GM12872 (cell line): Measurements from ENCODE around the gene SPTY2D1.

Source experiments
- TF ChIP-seq, protein P1 (sequence below): IDR thresholded peaks from 3 replicates; pipeline ENCODE4 v1.5.1; 2011; ENCODE audit warnings: low read depth, mild to moderate bottlenecking, low read length, moderate library complexity; ENCODE audit not compliant: insufficient read depth

SPTY2D1 gene

DNA sequence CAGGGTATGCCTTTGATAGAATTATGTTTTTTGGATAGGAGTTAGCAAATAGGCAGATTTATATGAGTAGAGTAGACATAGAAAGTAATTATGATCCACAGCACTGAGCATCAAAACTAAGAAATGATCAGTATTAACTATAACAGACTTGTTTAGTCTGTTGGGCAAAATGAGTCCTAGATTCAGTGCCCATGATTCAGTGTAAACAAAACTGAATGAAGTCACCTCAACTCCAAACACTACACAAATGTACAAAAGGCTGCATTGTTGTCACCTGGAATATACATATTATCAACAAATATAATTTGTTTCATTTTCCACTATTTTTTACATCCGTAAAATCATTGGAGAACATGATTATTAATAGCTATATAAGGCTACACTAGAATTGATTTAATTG, 52.3 kb downstream of the SPTY2D1 start:
- TF ChIP-seq, protein P1, sequence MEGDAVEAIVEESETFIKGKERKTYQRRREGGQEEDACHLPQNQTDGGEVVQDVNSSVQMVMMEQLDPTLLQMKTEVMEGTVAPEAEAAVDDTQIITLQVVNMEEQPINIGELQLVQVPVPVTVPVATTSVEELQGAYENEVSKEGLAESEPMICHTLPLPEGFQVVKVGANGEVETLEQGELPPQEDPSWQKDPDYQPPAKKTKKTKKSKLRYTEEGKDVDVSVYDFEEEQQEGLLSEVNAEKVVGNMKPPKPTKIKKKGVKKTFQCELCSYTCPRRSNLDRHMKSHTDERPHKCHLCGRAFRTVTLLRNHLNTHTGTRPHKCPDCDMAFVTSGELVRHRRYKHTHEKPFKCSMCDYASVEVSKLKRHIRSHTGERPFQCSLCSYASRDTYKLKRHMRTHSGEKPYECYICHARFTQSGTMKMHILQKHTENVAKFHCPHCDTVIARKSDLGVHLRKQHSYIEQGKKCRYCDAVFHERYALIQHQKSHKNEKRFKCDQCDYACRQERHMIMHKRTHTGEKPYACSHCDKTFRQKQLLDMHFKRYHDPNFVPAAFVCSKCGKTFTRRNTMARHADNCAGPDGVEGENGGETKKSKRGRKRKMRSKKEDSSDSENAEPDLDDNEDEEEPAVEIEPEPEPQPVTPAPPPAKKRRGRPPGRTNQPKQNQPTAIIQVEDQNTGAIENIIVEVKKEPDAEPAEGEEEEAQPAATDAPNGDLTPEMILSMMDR, result no peak

DNA sequence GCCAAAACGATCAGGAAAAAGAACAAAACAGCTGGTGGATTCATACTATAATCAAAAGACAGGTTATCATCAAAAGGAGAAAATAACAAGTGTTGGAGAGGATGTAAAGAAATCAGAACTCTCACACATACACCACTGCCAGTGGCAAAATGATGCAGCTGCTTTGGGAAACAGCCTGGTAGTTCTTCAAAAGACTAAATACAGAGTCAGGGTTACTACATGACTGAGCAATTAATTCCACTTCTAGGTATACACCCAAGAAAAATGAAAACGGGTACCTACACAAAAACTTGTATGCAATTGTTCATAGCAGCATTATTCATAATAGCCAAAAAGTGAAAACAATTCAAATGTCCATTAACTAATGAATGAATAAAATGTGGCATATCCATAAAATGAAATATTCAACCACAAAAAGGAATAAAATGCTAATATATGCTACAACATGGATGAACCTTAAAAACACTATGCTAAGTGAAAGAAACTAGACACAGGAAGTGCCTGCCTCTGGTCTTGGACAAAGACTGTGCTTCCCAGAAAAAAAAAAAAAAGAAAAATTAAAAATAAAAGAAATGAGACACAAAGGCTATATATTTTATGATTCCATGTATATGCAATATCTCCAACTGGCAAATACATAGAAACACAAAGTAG, 53.9 kb downstream of the SPTY2D1 start:
- TF ChIP-seq, protein P1, result no peak

DNA sequence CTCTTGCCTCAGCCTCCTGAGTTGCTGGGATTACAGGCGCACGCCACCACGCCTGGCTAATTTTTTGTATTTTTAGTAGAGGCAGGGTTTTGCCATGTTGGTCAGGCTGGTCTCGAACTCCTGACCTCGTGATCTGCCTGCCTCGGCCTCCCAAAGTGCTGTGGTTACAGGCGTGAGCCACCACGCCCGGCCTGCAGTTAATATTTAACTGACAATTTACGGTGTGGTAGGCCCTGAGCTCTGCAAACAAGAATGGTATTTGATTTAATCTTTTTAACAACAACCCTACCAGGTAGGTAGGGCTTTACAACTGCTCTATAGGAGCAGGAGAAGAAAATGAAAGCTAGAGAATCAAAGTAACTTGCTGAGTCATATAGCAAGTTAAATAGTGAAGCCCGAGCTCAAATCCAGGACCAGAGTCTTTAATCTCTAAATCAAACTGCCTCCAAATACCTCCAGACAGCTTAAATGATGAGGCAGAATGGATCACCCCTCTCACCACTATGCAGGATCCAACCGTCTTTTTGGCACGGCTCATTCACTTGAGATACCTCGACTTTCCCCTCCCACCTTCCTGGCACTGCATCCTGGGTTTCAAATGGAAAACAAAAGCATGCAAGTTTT, 55.1 kb downstream of the SPTY2D1 start:
- TF ChIP-seq, protein P1, result no peak

DNA sequence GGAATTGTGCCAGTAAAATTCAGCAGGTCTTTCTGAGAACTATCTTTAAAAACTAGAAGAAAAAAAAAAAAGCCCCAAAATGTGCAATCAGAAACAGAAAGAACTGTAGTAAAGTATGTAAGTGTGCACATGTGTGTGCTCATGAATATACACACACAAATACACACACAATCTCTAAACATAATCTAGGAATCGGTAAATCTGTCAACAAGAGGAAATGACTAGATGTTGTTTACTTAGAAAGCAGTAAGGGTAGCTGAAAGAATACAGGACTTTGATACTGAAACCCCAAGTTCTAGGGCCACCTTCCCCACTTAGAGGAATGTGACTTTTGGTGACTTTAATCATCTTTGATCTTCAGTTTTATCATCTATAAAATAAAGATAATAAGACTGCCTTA, 58.8 kb downstream of the SPTY2D1 start:
- TF ChIP-seq, protein P1, result no peak

DNA sequence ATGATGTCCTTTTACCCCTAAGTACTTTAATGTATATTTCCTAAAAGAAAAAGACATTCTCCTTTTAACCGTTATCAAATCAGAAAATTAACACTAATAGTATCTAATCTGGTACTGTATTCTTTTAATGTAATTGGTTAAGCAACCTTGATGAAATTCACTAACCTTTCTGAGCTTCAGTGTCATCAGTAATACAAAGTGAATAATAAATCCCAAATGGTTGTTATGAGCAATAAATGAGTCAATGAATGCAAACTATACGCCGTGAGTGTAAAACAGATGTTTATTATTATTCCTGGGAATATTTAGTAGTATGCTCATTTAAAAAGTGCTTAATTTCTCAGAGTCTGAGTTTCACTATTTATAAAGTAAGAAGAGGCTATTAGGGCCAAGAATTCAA, 67.1 kb downstream of the SPTY2D1 start:
- TF ChIP-seq, protein P1, result no peak

DNA sequence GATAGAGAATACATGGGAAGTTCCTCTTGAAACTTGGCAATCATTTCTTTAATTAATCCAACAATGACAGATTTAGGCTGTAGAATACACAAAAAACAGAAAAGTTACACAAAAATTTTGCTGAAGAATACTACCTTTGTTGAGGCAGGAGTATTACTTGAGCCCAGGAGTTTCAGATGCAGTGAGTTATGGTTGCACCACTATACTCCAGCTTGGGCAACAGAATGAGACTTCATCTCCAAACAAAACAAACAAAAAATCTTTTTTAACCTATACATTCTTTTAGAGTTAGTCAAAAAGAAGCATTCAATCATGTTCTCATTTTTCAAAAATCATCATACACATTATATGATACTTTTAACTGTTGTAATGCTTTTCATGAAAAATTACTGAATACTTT, 67.7 kb downstream of the SPTY2D1 start:
- TF ChIP-seq, protein P1, result no peak

DNA sequence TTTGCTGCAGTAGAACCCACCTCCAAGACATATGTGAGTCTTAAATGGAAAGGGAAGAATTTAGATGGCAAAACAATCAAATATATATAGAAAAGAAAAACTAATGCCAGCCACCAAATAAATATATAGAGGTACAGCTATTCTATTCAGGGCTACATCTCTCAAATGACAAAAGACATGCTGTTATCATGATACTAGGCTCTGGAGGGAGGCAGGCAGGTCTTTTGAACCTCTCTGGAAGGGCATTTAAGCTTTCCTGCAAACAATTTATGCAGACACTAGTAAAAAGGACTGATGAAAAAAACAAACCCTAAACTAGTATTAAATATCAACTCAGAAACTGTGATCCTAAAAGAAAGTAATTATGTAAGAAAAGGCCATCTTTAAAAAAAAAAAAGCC, 70.0 kb downstream of the SPTY2D1 start:
- TF ChIP-seq, protein P1, result no peak
